Adrenal gland (tissue), 5 donors: Measurements from ENCODE around the gene PLCH2.

ENCODE experiments used
- CTCF ChIP-seq, 6 experiments: fragments of 450-650 bp in 4 of 6; fragments of 200-600 bp in 2 of 6; sonication (generic) in 1 of 6; IDR thresholded peaks; 1 replicate in 5 of 6; 2 replicates in 1 of 6; pipeline versions ENCODE4 v1.5.1 to v1.8.0; 2016 to 2021; ENCODE audit warnings: antibody characterized with exemption in 6 of 6, mild to moderate bottlenecking in 2 of 6, moderate library complexity in 1 of 6
- POLR2A ChIP-seq, 2 donors: fragments of 450-650 bp; IDR thresholded peaks; one replicate each; pipeline ENCODE4 v1.6.1; 2017; ENCODE audit warnings: antibody characterized with exemption in 2 of 2, mild to moderate bottlenecking in 2 of 2, moderate library complexity in 1 of 2
- donor health status: DM: no; HTN: no; CAD: no.

DNA sequence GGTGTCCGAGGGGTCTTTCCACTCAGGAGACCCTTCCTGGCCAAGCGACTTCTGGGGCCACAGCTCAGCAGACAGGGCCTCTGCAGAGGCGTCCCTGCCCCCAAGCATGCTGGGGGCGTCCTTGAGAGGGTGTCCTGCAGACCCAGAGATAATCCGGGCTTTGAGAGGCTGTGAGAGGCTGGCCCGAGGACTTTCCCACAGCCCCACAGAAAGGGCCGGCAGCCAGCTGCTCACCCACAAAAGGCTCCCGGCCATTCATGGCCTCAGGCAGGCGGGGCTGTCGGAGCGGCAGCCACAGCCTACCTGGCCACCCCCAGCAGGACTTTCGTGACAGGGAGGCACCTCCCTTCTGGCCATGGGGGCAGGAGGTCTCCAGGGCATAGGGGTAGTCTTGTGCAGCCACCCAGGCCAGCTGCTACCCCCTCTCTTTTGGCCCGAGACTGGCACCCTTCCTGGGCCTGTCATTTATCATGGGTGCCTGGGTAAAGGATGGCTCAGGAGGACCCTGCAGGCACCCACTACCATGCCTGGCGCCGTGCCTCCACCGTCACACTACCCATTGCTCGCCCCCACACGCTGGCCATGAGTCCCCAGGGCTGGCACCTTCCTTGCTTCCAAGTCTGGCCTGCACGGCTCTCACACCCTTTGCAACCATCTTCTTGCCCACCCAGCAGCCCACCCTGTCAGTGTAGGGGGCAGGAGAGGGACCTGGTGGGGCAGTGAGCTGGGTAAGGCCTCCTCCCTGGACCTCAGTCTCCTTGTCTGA lies 69.0 kb downstream of the PLCH2 start:
- TF ChIP-seq CTCF (IDR thresholded peaks at IDR 0.05), result no peak
- no peak for TF ChIP-seq POLR2A (IDR thresholded peaks at IDR 0.05)
